GM23338 (cell line): ENCODE data around the gene AACS.

Experiments
- CREB1 ChIP-seq: fragments of 250-450 bp; sonication (Bioruptor Pico); IDR thresholded peaks from 2 replicates; pipeline ENCODE4 v1.5.0; 2020; ENCODE audit warnings: low read depth, mild to moderate bottlenecking, moderate library complexity
- EZH2 ChIP-seq: fragments of 200-600 bp; sonication (generic); IDR thresholded peaks from one replicate; pipeline ENCODE4 v1.8.0; 2017; ENCODE audit warnings: antibody characterized with exemption, mild to moderate bottlenecking, low read depth; ENCODE audit not compliant: unreplicated experiment
- EZH2phosphoT487 ChIP-seq: fragments of 200-600 bp; sonication (generic); IDR thresholded peaks from one replicate; pipeline ENCODE4 v1.8.1; 2018; ENCODE audit warnings: antibody characterized with exemption; ENCODE audit not compliant: unreplicated experiment
- JUNB ChIP-seq: IDR thresholded peaks from one replicate; pipeline ENCODE4 v1.6.1; 2016; ENCODE audit warnings: antibody characterized with exemption; ENCODE audit not compliant: unreplicated experiment
- NANOG ChIP-seq: IDR thresholded peaks from 2 replicates; pipeline ENCODE4 v1.6.1; 2016; ENCODE audit warnings: antibody characterized with exemption, borderline replicate concordance
- POLR2AphosphoS5 ChIP-seq: IDR thresholded peaks from 2 replicates; pipeline ENCODE4 v1.6.1; 2016; ENCODE audit warnings: antibody characterized with exemption, low read depth
- REST ChIP-seq: IDR thresholded peaks from one replicate; pipeline ENCODE4 v1.6.1; 2018; ENCODE audit warnings: antibody characterized with exemption; ENCODE audit not compliant: unreplicated experiment
- STAT1 ChIP-seq: IDR thresholded peaks from one replicate; pipeline ENCODE4 v1.6.1; 2016; ENCODE audit warnings: antibody characterized with exemption; ENCODE audit not compliant: unreplicated experiment
- ZNF114 ChIP-seq: fragments of 250-450 bp; sonication (Bioruptor Pico); IDR thresholded peaks from 2 replicates; pipeline ENCODE4 v1.5.0; 2020; ENCODE audit warnings: mild to moderate bottlenecking, moderate library complexity
- ZNF331 ChIP-seq: fragments of 250-450 bp; sonication (Bioruptor Pico); IDR thresholded peaks from 2 replicates; pipeline ENCODE4 v1.5.0; 2020; ENCODE audit warnings: low read depth, mild to moderate bottlenecking, moderate library complexity
- ZNF462 ChIP-seq: fragments of 250-450 bp; sonication (Bioruptor Pico); IDR thresholded peaks from 2 replicates; pipeline ENCODE4 v1.5.0; 2020; ENCODE audit warnings: mild to moderate bottlenecking, moderate library complexity
- TF ChIP-seq, protein P1 (sequence below), 2 experiments: fragments of 200-600 bp in 1 of 2; sonication (generic) in 1 of 2; conservative IDR thresholded peaks; 2 replicates each; pipeline versions ENCODE4 v1.5.1 to v1.6.1; 2016 to 2017; ENCODE audit warnings: antibody characterized with exemption in 2 of 2, low read depth in 2 of 2, mild to moderate bottlenecking in 2 of 2, moderate library complexity in 1 of 2
- TF ChIP-seq, protein P2 (sequence below): IDR thresholded peaks from 2 replicates; pipeline ENCODE4 v1.6.1; 2016; ENCODE audit warnings: antibody characterized with exemption

DNA sequence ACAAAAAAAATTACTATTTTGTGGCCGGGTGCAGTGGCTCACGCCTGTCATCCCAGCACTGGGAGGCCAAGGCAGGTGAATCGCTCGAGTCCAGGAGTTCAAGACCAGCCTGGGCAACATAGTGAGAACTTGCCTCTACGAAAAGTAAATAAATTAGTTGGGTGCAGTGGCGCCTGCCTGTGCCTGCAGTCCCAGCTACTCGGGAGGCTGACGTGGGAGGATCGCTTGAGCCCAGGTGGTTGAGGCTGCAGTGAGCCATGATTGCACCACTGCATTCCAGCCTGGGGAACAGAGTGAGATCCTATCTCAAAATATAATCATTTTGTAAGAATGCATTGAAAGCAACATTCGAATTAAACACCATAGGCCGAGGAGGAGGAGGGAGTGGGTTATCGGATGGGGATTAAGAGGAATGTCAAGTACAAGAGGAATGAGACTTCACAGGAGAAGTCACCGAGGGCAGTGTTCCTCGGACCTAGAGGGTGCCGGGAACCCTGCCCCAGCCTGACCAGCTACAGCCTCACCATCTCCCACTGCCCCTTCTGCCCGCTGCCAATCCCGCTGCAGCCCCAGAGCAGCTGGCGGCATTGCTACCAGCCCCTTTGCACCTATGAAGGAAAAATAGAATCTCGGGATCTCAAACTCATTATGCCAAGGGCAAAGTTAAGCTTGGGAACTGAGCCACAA lies 32.6 kb upstream of the AACS start:
- TF ChIP-seq POLR2AphosphoS5: no peak
- TF ChIP-seq, protein P1, sequence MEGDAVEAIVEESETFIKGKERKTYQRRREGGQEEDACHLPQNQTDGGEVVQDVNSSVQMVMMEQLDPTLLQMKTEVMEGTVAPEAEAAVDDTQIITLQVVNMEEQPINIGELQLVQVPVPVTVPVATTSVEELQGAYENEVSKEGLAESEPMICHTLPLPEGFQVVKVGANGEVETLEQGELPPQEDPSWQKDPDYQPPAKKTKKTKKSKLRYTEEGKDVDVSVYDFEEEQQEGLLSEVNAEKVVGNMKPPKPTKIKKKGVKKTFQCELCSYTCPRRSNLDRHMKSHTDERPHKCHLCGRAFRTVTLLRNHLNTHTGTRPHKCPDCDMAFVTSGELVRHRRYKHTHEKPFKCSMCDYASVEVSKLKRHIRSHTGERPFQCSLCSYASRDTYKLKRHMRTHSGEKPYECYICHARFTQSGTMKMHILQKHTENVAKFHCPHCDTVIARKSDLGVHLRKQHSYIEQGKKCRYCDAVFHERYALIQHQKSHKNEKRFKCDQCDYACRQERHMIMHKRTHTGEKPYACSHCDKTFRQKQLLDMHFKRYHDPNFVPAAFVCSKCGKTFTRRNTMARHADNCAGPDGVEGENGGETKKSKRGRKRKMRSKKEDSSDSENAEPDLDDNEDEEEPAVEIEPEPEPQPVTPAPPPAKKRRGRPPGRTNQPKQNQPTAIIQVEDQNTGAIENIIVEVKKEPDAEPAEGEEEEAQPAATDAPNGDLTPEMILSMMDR (conservative IDR thresholded peaks at IDR 0.05; ENCODE audit: low read depth in 2 of 2): no peak
- no peak for TF ChIP-seq REST
- TF ChIP-seq EZH2: no peak
- no peak for TF ChIP-seq ZNF462 (CRISPR knock-in tag)
- TF ChIP-seq, protein P2, sequence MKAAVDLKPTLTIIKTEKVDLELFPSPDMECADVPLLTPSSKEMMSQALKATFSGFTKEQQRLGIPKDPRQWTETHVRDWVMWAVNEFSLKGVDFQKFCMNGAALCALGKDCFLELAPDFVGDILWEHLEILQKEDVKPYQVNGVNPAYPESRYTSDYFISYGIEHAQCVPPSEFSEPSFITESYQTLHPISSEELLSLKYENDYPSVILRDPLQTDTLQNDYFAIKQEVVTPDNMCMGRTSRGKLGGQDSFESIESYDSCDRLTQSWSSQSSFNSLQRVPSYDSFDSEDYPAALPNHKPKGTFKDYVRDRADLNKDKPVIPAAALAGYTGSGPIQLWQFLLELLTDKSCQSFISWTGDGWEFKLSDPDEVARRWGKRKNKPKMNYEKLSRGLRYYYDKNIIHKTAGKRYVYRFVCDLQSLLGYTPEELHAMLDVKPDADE: no peak
- TF ChIP-seq CREB1 (CRISPR knock-in tag): no peak
- no peak for TF ChIP-seq NANOG
- no peak for TF ChIP-seq ZNF331 (CRISPR knock-in tag)
- TF ChIP-seq JUNB: no peak
- no peak for TF ChIP-seq EZH2phosphoT487
- TF ChIP-seq ZNF114 (CRISPR knock-in tag): no peak
- TF ChIP-seq STAT1: no peak
